Transverse colon (tissue), 4 donors: Measurements from ENCODE around the gene TPGS1.

Experiments used
- CTCF ChIP-seq, 5 experiments: fragments of 200-600 bp in 3 of 5; fragments of 450-650 bp in 2 of 5; sonication (generic) in 3 of 5; IDR thresholded peaks; 1 replicate in 2 of 5; 2 replicates in 3 of 5; pipeline ENCODE4 v1.5.1; 2016 to 2017; ENCODE audit warnings: antibody characterized with exemption in 5 of 5, inconsistent platforms in 3 of 5, mild to moderate bottlenecking in 2 of 5, moderate library complexity in 1 of 5
- POLR2A ChIP-seq: fragments of 450-650 bp; IDR thresholded peaks from one replicate; pipeline ENCODE4 v1.6.1; 2016; ENCODE audit warnings: antibody characterized with exemption, mild to moderate bottlenecking, moderate library complexity
- POLR2AphosphoS5 ChIP-seq, 3 donors: sonication (generic); formaldehyde crosslinking; IDR thresholded peaks; one replicate each; pipeline ENCODE4 v1.6.1; 2016; ENCODE audit warnings: antibody characterized with exemption in 3 of 3

GRCh38 chr19:512547-513365, 5.5 kb downstream of the TPGS1 start:
- TF ChIP-seq POLR2AphosphoS5 (IDR thresholded peaks at IDR 0.05): no peak
- TF ChIP-seq CTCF (IDR thresholded peaks at IDR 0.05): no peak
- TF ChIP-seq POLR2A: no peak
